ENCODE measurements around the gene BIN1.

GRCh38 chr2:127016329-127016728, 90.6 kb downstream of the BIN1 start:
- TF ChIP-seq CTCF (IDR thresholded peaks at IDR 0.05) = no peak
- no peak for TF ChIP-seq POLR2A (IDR thresholded peaks at IDR 0.05)
